ENCODE results near the gene FMN1.

The FMN1 gene

DNA sequence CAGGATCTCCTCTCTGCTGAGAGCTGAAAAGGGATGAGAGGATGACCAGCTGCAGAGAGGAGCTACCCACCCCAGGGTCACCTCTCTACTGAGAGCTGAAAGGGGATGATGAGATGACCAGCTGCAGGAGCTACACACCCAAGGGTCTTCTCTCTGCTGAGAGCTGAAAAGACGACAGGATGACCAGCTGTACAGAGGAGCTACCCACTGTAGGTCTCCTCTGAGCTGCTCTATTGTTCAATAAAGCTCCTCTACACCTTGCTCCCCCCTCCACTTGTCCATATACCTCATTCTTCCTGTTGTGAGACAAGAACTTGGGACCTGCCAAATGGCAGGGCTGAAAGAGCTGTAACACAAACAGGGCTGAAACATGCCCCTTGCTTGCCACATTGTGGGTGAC is 149.9 kb downstream of the FMN1 start:
- no peak for TF ChIP-seq GATA2 (IDR thresholded peaks at IDR 0.05; ENCODE audit: low read depth, low read length)

DNA sequence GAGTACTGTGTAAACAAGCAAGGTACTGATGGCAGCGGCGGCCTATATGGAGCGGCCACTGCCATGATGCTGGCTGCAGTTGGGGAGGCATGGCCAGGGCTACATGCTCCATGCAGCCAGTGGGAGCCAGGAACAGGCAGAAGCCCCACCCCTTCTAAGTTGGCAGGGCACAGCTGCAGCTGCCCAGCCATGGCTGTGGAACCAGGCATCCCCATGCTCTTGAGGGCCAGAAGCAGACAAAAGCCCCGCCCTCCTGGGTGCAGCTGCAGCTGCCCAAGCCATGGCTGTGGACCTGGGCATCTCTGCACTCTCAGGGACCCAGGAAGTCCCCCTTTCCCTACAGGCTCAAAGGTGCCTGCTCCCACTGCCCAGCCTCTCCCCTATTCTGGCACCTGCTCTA is 150.9 kb downstream of the FMN1 start:
- TF ChIP-seq GATA3 (IDR thresholded peaks at IDR 0.05; ENCODE audit: low read depth, low read length): no peak
- TF ChIP-seq GATA2 (IDR thresholded peaks at IDR 0.05; ENCODE audit: low read depth, low read length): no peak

DNA sequence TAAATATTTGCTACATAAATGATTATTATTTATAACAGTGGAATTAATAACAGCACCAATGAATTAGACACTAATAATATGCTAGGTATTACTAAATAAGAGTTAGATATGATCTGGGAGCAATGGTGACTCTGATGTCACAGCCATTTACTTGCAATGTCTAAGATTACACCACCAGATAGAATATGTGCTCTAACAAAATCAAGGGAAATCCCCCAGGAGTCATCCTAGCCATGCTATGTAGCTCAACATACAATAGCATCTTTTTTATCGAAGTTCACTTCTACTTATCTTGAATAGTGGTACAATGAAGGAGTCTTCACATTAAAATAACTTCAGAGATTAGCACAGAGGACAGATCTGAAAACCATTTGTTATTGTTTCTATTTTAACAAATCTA is 154.0 kb downstream of the FMN1 start:
- TF ChIP-seq GATA2 (IDR thresholded peaks at IDR 0.05; ENCODE audit: low read depth, low read length) (no peak), GATA3 (IDR thresholded peaks at IDR 0.05; ENCODE audit: low read depth, low read length) (no peak)

DNA sequence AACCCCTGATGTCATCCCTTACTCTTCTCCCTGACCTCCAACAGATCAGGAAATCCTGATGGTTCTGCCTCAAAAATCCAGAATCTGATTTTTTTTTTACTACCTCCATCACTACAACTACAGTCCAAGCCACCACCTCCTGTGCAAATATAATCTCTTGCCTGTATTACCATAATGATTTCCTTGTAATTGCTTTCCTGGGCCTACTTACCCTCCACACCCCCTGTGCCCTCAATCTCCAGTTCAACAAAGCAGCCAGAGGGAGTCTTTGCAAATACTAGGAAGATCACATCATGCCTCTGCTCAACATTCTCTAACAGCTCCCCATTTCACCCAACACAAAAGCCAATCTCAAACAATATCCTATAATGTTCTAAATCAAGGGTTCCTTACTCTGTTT is 159.9 kb downstream of the FMN1 start:
- TF ChIP-seq GATA3 (IDR thresholded peaks at IDR 0.05; ENCODE audit: low read depth, low read length): no peak
- TF ChIP-seq GATA2 (IDR thresholded peaks at IDR 0.05; ENCODE audit: low read depth, low read length): no peak

DNA sequence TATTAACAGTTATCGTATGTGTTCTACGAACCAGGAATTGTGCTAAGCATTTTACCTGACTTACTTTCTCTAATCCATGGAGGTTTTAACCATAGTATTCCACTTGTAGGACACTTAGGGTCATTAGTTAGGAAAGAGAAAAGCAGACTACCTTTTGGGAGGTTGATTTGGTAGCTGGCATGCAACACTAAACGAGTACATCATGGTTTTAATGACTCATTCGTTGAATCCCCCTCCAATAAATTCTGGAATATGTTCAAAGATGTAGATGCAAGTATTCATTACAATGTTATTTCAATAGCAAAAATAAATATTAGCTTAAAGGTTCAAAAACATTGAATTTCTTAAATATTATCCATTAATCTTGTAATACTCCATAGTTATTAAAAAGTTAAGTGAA is 162.5 kb downstream of the FMN1 start:
- TF ChIP-seq GATA2 (IDR thresholded peaks at IDR 0.05; ENCODE audit: low read depth, low read length) (no peak), GATA3 (IDR thresholded peaks at IDR 0.05; ENCODE audit: low read depth, low read length) (no peak)

DNA sequence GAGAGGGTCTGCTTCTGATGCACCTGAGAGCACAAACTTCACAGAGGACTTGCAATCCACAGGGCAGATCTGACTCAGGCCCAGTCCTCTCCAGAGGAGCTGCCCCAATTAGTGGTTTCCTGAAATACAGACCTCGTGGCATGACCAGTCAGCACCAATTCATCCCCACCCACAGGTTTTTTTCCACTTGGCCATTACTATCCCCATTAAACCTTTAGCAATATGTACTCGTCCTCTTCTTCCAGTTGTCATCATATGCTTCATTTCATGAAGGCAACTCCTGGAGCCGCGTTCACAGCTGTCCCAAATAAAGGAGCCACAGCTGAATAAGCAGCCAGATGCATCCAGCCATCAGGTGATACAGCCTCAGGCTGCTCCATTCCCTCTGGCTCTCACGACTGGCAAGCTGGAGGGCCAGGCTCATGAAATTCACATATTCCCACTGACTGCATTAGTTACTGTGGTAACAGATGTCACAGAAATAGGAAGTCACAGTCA is 163.1 kb downstream of the FMN1 start:
- TF ChIP-seq GATA3 (IDR thresholded peaks at IDR 0.05; ENCODE audit: low read depth, low read length): no peak
- TF ChIP-seq GATA2 (IDR thresholded peaks at IDR 0.05; ENCODE audit: low read depth, low read length): no peak

DNA sequence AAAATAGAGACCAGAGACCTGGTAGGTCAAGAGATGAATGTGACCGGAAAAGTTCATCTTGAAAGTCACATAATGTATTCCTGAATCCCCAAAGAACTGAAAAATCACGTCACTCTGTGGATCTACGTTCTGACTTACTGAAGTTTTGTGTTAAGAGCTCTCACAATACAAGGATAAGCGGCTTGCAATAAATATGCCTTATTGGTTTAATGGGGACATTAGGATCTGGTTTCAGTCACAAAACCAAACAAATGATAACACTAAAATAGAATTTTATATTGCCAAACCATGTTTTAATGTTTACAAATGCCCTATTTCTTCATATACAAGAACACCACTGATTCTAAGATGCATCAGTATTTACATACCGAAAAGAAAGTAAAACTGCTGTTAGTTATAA is 164.2 kb downstream of the FMN1 start:
- TF ChIP-seq GATA3 (IDR thresholded peaks at IDR 0.05; ENCODE audit: low read depth, low read length) (no peak), GATA2 (IDR thresholded peaks at IDR 0.05; ENCODE audit: low read depth, low read length) (no peak)

DNA sequence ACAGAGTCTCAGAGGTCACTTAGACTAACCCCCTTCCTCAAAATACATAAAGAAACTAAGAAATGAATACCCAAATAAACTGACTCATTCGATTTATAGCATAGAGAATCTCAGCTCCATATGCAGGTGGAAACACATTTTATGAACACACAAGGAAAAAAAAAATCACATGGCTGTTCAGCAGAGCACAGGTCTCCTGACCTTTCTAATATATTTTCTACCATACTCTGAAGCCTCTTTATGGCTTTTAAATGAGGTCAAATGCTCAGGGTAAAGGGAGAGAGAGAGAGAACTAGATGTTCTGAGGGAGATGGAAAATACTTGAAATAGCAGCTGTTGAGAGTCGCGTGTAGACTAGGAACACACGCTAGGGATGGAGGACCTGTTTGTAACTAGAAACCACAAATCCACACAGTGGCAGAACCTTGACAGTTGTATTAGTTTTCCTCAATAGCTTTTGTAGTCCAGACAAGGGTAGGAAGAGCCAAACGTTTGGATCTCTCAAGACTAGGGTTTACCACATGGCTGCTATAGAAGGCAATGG is 165.3 kb downstream of the FMN1 start:
- no peak for TF ChIP-seq GATA2 (IDR thresholded peaks at IDR 0.05; ENCODE audit: low read depth, low read length)
- TF ChIP-seq GATA3 (IDR thresholded peaks at IDR 0.05; ENCODE audit: low read depth, low read length): no peak

DNA sequence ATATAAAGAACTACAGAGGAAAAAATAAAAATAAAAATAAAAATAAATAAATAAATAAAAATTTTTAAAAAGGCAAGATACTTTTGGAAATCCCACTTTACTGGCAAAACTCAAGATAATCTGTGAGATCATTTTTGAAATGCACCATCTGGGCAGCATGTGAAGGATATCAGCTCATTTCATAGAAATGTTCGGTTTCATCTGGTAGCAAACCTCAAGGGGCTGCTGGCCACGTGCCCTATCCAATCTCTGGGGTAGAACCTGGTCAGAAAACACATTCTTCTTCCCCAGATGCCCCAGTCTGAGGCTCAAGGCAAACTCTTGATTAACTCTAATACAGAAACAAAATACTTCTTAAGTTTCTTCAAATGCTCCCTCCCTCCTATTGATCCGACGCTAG is 166.0 kb downstream of the FMN1 start:
- TF ChIP-seq GATA2 (IDR thresholded peaks at IDR 0.05; ENCODE audit: low read depth, low read length) (no peak), GATA3 (IDR thresholded peaks at IDR 0.05; ENCODE audit: low read depth, low read length) (no peak)

DNA sequence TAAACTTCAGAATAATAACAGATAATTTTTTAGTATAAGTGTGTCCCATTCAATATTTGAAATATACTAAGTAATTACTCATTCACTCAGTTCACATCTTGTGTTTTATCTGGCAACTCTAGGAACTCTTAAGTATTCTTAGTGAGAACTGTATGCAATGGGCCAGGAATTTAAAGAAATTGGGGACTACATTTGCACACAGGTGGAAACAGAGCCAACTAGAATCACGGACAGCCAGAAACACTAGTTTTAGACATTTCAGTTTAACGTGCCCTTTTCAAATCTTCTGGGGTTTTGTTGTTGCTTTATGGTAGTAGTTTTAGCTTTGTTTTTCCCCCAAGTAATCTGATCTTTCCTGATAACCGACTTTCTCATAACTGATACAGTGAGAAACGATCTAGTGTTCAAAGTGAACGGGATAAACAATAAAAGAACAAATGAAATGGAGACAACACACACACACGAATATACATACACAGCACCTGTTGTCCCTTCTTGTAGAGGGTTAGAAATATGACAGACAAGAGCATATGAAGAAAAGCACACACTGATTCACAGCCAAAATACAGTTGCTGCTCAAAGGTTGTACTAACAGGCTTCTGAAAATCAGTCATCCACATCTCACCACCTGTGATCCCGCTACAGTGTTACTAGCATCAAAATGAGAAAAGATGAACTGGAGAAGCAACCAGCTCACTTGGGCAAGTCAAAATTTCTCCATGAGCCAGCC is 167.0 kb downstream of the FMN1 start:
- TF ChIP-seq GATA3 (IDR thresholded peaks at IDR 0.05; ENCODE audit: low read depth, low read length) (no peak), GATA2 (IDR thresholded peaks at IDR 0.05; ENCODE audit: low read depth, low read length) (no peak)

DNA sequence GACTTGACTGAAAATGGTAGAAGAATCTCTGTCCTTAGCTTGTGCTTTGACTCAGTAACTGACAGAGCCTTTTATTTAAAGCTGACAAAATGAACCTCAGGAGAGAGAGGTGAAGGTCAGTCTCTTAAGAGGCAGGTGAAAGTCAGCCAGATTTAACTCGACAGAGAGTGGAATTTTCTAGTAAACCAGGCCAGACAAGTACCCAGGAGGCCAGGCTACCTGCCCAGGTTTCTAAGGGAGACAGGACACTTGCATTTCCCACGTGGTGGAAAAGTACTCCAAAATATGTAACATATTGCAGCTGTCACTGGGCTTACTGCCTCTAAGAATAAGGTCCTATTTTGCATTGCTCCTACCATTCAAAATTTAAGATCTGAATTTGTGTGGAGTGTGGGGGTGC is 167.9 kb downstream of the FMN1 start:
- TF ChIP-seq GATA3 (IDR thresholded peaks at IDR 0.05; ENCODE audit: low read depth, low read length) (no peak), GATA2 (IDR thresholded peaks at IDR 0.05; ENCODE audit: low read depth, low read length) (no peak)

DNA sequence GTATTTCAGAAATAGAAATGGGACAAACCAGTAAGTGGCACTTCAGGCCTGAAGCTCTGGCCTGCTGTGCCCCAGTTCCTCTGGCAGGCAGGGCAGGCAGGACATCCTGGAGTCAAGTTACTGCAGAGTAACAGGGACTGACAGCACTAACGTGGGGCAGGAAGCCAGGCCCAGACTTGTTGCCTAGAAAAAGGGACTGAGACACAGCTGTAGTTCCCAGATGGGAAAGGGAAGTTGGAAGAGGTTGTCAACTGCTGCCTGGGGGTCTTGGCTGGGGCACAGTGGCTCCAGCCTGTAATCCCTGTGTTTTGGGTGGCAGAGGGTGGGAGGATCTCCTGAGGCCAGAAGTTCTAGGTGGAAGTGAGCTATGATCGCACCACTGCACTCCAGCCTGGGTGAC is 171.9 kb downstream of the FMN1 start:
- TF ChIP-seq GATA3 (IDR thresholded peaks at IDR 0.05; ENCODE audit: low read depth, low read length): no peak
- TF ChIP-seq GATA2 (IDR thresholded peaks at IDR 0.05; ENCODE audit: low read depth, low read length): no peak

DNA sequence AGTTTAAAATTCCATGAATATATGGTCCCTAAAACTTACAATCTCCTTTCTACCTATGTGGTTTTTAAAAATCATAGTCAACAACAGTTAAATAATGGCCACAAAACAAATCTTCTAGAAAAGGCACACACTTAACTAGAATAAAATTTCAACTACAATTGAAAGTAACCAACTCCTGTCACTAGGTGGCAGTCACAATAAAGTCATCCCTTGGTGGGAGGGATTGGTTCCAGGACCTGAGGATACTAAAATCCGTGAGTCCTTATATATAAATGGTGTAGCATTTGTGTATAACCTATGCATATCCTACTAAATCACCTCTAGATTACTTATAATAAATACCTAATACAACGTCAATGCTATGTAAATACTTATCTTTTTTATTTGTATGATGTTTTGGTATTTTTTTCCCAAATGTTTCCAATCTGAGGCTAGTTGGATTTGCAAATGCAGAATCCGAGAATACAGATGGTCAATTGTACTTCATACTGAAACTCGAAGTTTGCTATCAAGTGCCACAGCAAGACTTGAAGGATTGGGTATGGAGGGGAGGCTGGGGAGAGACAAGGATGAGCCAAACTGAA is 172.6 kb downstream of the FMN1 start:
- no peak for TF ChIP-seq GATA2 (IDR thresholded peaks at IDR 0.05; ENCODE audit: low read depth, low read length)

DNA sequence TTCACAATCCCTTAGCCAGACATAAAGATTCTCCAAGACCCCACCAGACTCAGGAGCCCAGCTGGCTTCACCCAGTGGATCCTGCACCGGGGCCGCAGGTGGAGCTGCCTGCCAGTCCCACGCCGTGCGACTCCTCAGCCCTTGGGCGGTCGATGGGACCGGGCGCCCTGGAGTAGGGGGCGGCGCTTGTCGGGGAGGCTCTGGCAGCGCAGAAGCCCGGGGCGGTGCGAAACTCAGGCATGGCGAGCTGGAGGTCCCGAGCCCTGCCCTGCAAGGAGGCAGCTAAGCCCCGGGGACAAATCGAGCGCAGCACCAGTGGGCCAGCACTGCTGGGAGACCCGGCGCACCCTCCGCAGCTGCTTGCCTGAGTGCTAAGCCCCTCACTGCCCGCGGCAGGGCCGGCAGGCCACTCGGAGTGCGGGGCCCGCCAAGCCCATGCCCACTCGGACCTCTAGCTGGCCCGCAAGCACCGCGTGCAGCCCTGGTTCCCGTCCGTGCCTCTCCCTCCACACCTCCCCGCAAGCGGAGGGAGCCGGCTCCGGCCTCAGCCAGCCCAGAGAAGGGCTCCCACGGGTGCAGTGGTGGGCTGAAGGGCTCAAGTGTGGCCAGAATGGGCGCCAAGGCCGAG is 175.0 kb downstream of the FMN1 start:
- TF ChIP-seq GATA2 (IDR thresholded peaks at IDR 0.05; ENCODE audit: low read depth, low read length) (no peak), GATA3 (IDR thresholded peaks at IDR 0.05; ENCODE audit: low read depth, low read length) (no peak)

Data from SH-SY5Y (cell line).